HUES64 (cell line): ENCODE measurements around the gene CTAG2.
"Not testable (repeated sequence)": the region's sequence is repeated elsewhere in the genome, so short reads cannot be mapped to it uniquely, and the experiment has no call there.

Experiments used
- H3K27ac ChIP-seq: 2 replicates; pipeline ENCODE4 v1.7.0; 2013; ENCODE audit warnings: low read depth, low read length, inconsistent platforms
- H3K27me3 ChIP-seq: 2 replicates; pipeline ENCODE4 v1.6.1; 2013; ENCODE audit warnings: mild to moderate bottlenecking, low read length; ENCODE audit not compliant: insufficient read depth
- H3K36me3 ChIP-seq: 2 replicates; pipeline ENCODE4 v1.6.1; 2013; ENCODE audit warnings: mild to moderate bottlenecking, low read length; ENCODE audit not compliant: insufficient read depth
- H3K4me1 ChIP-seq: 2 replicates; pipeline ENCODE4 v1.6.1; 2013; ENCODE audit warnings: mild to moderate bottlenecking, low read length, moderate library complexity; ENCODE audit not compliant: insufficient read depth
- H3K4me3 ChIP-seq: 2 replicates; pipeline ENCODE4 v1.5.1; 2013; ENCODE audit warnings: mild to moderate bottlenecking, low read length, moderate library complexity
- H3K9ac ChIP-seq: 2 replicates; pipeline ENCODE4 v1.6.1; 2013; ENCODE audit warnings: mild to moderate bottlenecking, low read depth, low read length
- H3K9me3 ChIP-seq: 2 replicates; pipeline ENCODE4 v1.6.1; 2013; ENCODE audit warnings: low read depth, low read length; ENCODE audit not compliant: insufficient read depth
- WGBS: fragments of 150-250, 120-280 bp; methylation state at CpG from one replicate; pipeline ENCODE4 v1.1.7; 2013; ENCODE audit warnings: missing lambda C conversion rate; 5-methylcytosine and 5-hydroxymethylcytosine counted together

Gene CTAG2

GRCh38 chrX:154607976-154608375 is 45.4 kb downstream of the CTAG2 start:
- H3K9me3 ChIP-seq, H3K27ac ChIP-seq, H3K9ac ChIP-seq, H3K4me3 ChIP-seq, H3K36me3 ChIP-seq, H3K27me3 ChIP-seq, H3K4me1 ChIP-seq: not testable (repeated sequence)
- 88% methylated on average over 8 of the region's 11 CpGs for WGBS

- Histone ChIP-seq H3K36me3 (no peaks in the 10 kb centered on the region), H3K9me3 (no peaks in the 10 kb centered on the region), H3K27ac (no peak overlapping the region), H3K27me3 (no peaks in the 10 kb centered on the region), H3K9ac (no peak overlapping the region), H3K4me3 (no peak overlapping the region), H3K4me1 (no peaks in the 10 kb centered on the region)
- 95% methylated on average over 6 of the region's 6 CpGs for WGBS
These were observed 46.0 kb downstream of the CTAG2 start for GRCh38 chrX:154607370-154607769.

DNA sequence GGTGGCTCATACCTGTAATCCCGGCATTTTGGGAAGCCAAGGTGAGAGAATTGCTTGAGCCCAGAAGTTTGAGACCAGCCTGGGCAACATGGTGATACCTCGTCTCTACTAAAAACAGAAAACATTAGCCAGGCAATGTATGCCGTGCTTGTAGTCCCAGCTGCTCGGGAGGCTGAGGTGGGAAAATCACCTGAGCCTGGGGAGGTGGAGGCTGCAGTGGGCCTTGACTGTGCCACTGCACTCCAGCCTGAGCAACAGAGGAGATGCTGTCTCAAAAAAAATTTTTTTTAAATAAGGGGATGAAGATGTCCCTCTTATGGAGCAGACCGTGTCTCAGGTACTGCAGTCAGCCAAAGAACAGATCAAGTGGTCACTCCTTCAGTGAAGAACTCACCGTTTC is 47.8 kb downstream of the CTAG2 start:
- no peak overlapping the region for H3K4me3 ChIP-seq
- H3K27me3 ChIP-seq = no peaks in the 10 kb centered on the region
- H3K9me3 ChIP-seq = no peaks in the 10 kb centered on the region
- H3K9ac ChIP-seq = no peak overlapping the region
- 89% methylated on average over 6 of the region's 6 CpGs for WGBS
- no peak overlapping the region for H3K27ac ChIP-seq
- H3K36me3 ChIP-seq = no peaks in the 10 kb centered on the region
- no peaks in the 10 kb centered on the region for H3K4me1 ChIP-seq

DNA sequence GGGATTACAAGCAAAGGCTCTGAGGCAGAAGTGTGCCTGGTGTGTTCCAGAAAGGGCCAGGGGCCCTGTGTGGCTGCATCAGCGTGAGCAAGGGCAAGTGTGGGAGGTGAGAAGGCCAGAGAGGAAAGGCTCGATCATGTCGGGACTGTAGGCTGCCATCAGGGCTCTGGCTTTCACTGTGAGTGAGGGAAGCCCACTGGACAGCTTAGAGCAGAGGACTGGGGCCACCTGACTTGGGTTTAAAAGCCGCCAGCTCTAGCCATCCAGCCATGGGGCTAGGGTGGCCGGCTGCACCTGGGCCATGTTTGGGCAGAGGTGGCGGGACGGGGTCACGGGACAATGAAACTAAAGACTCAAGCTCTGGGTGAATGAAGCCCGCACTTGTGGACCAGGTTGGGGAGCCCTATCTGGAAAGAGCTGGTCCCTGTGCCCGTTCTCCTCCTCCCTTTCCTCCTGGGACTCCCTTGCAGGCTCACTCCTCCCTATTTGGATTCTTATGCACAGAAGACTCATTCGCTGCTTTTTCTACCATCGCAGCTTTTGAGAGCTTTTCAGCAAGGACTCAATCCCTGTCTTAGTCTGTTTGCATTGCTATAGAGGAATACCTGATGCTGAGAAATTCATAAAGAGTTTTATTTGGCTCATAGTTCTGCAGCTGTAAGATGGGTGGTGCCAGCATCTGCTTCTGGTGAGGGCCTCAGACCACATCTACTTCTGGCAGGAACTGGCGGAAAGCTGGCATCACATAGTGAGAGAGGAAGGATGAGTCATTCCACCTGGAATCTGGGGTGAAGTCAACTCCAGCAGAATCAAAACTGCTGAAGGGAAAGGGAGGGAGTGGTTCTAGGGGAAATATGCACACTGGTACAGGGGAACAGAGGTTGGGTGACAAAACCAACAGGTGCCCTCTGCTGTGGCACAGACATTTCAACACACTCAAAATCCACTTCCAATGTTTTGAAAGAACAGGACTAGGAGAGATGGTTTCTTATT is 49.6 kb downstream of the CTAG2 start:
- WGBS = 87% methylated on average over 13 of the region's 13 CpGs
- H3K4me1 ChIP-seq = no peaks in the 10 kb centered on the region
- no peak overlapping the region for H3K9ac ChIP-seq
- no peaks in the 10 kb centered on the region for H3K9me3 ChIP-seq
- H3K36me3 ChIP-seq = no peaks in the 10 kb centered on the region
- H3K4me3 ChIP-seq = no peak overlapping the region
- no peaks in the 10 kb centered on the region for H3K27me3 ChIP-seq
- no peak overlapping the region for H3K27ac ChIP-seq

GRCh38 chrX:154602766-154603437 is 50.5 kb downstream of the CTAG2 start:
- no peaks in the 10 kb centered on the region for H3K27me3 ChIP-seq
- H3K9ac ChIP-seq = no peak overlapping the region
- H3K4me3 ChIP-seq = no peak overlapping the region
- H3K9me3 ChIP-seq = no peaks in the 10 kb centered on the region
- no peaks in the 10 kb centered on the region for H3K36me3 ChIP-seq
- WGBS = 94% methylated on average over 18 of the region's 18 CpGs
- H3K27ac ChIP-seq = no peak overlapping the region
- H3K4me1 ChIP-seq = no peaks in the 10 kb centered on the region

DNA sequence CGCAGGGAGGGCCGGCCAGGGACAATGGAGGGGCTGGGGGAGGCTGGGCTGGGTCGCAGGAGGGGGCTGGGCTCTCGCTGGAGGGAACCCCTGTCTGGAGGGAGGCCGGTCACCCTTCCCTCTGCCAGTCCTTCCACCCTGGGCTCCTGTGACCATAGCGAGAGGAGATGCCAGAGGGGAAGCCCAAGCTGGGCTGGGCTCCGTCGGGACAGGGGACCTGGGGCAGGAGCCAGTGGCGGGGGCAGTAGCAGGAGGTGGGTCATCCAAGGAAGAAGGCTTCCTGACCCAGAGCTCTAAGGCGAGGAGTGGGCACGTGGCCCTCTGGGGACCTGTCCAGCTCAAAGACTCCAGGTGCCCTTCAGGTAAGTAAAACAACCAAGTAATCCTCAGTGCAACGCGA is 51.2 kb downstream of the CTAG2 start:
- Histone ChIP-seq H3K27ac (no peak overlapping the region), H3K9ac (no peak overlapping the region), H3K4me3 (no peak overlapping the region), H3K36me3 (no peaks in the 10 kb centered on the region), H3K4me1 (no peaks in the 10 kb centered on the region), H3K9me3 (0 out of 2 replicates have a peak, but pooled peaks cover 5% of the 10 kb centered on the region), H3K27me3 (no peaks in the 10 kb centered on the region)
- 80% methylated on average over 13 of the region's 13 CpGs for WGBS
